Endothelial cell (in vitro differentiated cells): ENCODE measurements around the gene SPON1. TPM values are rescaled to one million over a fixed set of nuclear protein-coding genes. Genes with fewer than 3 reads are reported as not detected.
"Not testable (repeated sequence)": the region's sequence is repeated elsewhere in the genome, so short reads cannot be mapped to it uniquely, and the experiment has no call there.

Source experiments
- DNase-seq: peaks from one replicate; pipeline ENCODE4 v3.0.0; 2021; ENCODE audit warnings: low spot score
- H3K27ac Mint-ChIP-seq: one replicate; pipeline ENCODE4 v1.8.0; 2021; ENCODE audit warnings: mixed read lengths, inconsistent platforms; ENCODE audit not compliant: unreplicated experiment
- H3K27me3 Mint-ChIP-seq: one replicate; pipeline ENCODE4 v1.8.0; 2021; ENCODE audit warnings: mild to moderate bottlenecking, moderate library complexity, mixed read lengths, inconsistent platforms; ENCODE audit not compliant: unreplicated experiment
- H3K36me3 Mint-ChIP-seq: one replicate; pipeline ENCODE4 v1.8.0; 2021; ENCODE audit warnings: mild to moderate bottlenecking, low read depth, mixed read lengths, inconsistent platforms; ENCODE audit not compliant: unreplicated experiment
- H3K4me1 Mint-ChIP-seq: one replicate; pipeline ENCODE4 v1.8.0; 2021; ENCODE audit warnings: mild to moderate bottlenecking, mixed read lengths, inconsistent platforms; ENCODE audit not compliant: unreplicated experiment
- H3K4me3 Mint-ChIP-seq: one replicate; pipeline ENCODE4 v1.8.0; 2021; ENCODE audit warnings: mild to moderate bottlenecking, mixed read lengths, inconsistent platforms; ENCODE audit not compliant: unreplicated experiment
- H3K9me3 Mint-ChIP-seq: one replicate; pipeline ENCODE4 v1.8.0; 2021; ENCODE audit warnings: mixed read lengths, inconsistent platforms; ENCODE audit not compliant: unreplicated experiment
- CTCF ChIP-seq: fragments of 200-600 bp; sonication (generic); IDR thresholded peaks from one replicate; pipeline ENCODE4 v1.5.0; 2021; ENCODE audit warnings: antibody characterized with exemption; ENCODE audit not compliant: unreplicated experiment
- total RNA-seq: library from RNA; stranded (reverse); fragmentation: NEBNext Ultra II Directional; extraction: Animal tissue kit (Norgen Biotek cat#: 25700); gene quantifications from one replicate; pipeline ENCODE4 v1.2.1, GENCODE V29; 2021; ENCODE audit not compliant: unreplicated experiment

The SPON1 gene
- total RNA-seq, 1 donor from 2014 or later: 120 TPM

- TF ChIP-seq CTCF: no peak
Observed at GRCh38 chr11:14158393-14158792, 195.9 kb downstream of the SPON1 start.

GRCh38 chr11:14163576-14163975, 201.1 kb downstream of the SPON1 start:
- Mint-ChIP-seq H3K36me3 (peaks cover 33% of the 10 kb centered on the region), H3K27ac (no peak overlapping the region), H3K4me3 (peak overlapping the region; percentile 7), H3K9me3 (no peaks in the 10 kb centered on the region), H3K27me3 (peaks cover 3% of the 10 kb centered on the region), H3K4me1 (no peaks in the 10 kb centered on the region)
- DNase-seq: no peak
- no peak for TF ChIP-seq CTCF

More at GRCh38 chr11:14158393-14158792, 195.9 kb downstream of the SPON1 start:
- DNase-seq: no peak
- H3K4me3 Mint-ChIP-seq: no peak overlapping the region
- peaks cover 32% of the 10 kb centered on the region for H3K36me3 Mint-ChIP-seq
- H3K27ac Mint-ChIP-seq: no peak overlapping the region
- H3K9me3 Mint-ChIP-seq: peaks cover 10% of the 10 kb centered on the region
- no peaks in the 10 kb centered on the region for H3K4me1 Mint-ChIP-seq
- peaks cover 3% of the 10 kb centered on the region for H3K27me3 Mint-ChIP-seq

DNA sequence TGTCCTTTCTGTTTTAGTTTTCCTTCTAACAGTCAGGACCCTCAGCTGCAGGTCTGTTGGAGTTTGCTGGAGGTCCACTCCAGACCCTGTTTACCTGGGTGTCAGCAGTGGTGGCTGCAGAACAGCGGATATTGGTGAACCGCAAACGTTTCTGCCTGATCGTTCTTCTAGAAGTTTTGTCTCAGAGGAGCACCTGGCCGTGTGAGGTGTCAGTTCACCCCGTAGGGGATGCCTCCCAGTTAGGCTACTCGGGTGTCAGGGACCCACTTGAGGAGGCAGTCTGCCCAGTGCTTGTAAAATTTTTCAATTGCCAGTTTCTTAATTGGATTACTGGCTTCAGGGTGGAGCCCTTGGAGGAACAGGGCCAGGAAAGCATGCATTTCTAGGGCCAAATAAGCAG, 211.2 kb downstream of the SPON1 start:
- not testable (repeated sequence) for H3K4me3 Mint-ChIP-seq, H3K9me3 Mint-ChIP-seq, DNase-seq, H3K27me3 Mint-ChIP-seq, H3K4me1 Mint-ChIP-seq, H3K27ac Mint-ChIP-seq
- H3K36me3 Mint-ChIP-seq: peaks cover 11% of the 10 kb centered on the region

- Mint-ChIP-seq H3K27me3 (peaks cover 5% of the 10 kb centered on the region), H3K4me1 (peaks cover 15% of the 10 kb centered on the region), H3K9me3 (no peaks in the 10 kb centered on the region), H3K27ac (no peak overlapping the region), H3K36me3 (peaks cover 9% of the 10 kb centered on the region), H3K4me3 (no peak overlapping the region)
- no peak for TF ChIP-seq CTCF
- DNase-seq: no peak
Observed at GRCh38 chr11:14179116-14179820, 216.7 kb downstream of the SPON1 start.

- TF ChIP-seq CTCF: no peak
- no peak for DNase-seq
- no peak overlapping the region for H3K27ac Mint-ChIP-seq
- H3K9me3 Mint-ChIP-seq: no peaks in the 10 kb centered on the region
- H3K4me1 Mint-ChIP-seq: peaks cover 15% of the 10 kb centered on the region
- no peak overlapping the region for H3K4me3 Mint-ChIP-seq
- H3K36me3 Mint-ChIP-seq: peaks cover 15% of the 10 kb centered on the region
- peaks cover 5% of the 10 kb centered on the region for H3K27me3 Mint-ChIP-seq
Observed at GRCh38 chr11:14181121-14181520, 218.6 kb downstream of the SPON1 start.
